Testis (tissue), 3 donors: ENCODE measurements around the gene SDR39U1. TPM values are rescaled to one million over a fixed set of nuclear protein-coding genes. Genes with fewer than 3 reads are reported as not detected.

ENCODE experiments used
- DNase-seq: peaks from one replicate; pipeline ENCODE4 v3.0.0-alpha.2; 2019
- H3K27ac ChIP-seq, 2 donors: fragments of 200-600 bp; sonication (generic); one replicate each; pipeline ENCODE4 v1.5.1; 2019
- H3K27me3 ChIP-seq: fragments of 200-600 bp; sonication (generic); one replicate; pipeline ENCODE4 v1.5.1; 2019
- H3K36me3 ChIP-seq: fragments of 200-600 bp; sonication (generic); one replicate; pipeline ENCODE4 v1.5.1; 2017; ENCODE audit warnings: low read depth; ENCODE audit errors: missing control alignments
- H3K4me1 ChIP-seq: fragments of 200-600 bp; sonication (generic); one replicate; pipeline ENCODE4 v1.5.1; 2019
- H3K4me3 ChIP-seq, 2 donors: fragments of 200-600 bp; sonication (generic); one replicate each; pipeline ENCODE4 v1.5.1; 2017 to 2019
- H3K9me3 ChIP-seq: fragments of 200-600 bp; sonication (generic); one replicate; pipeline ENCODE4 v1.5.1; 2017
- CTCF ChIP-seq, 3 experiments: fragments of 450-650 bp in 2 of 3; fragments of 200-600 bp in 1 of 3; sonication (generic) in 1 of 3; IDR thresholded peaks; one replicate each; pipeline ENCODE4 v1.5.1; 2016 to 2019; ENCODE audit warnings: antibody characterized with exemption in 3 of 3, mild to moderate bottlenecking in 2 of 3, moderate library complexity in 1 of 3
- POLR2A ChIP-seq: fragments of 450-650 bp; IDR thresholded peaks from one replicate; pipeline ENCODE4 v1.6.1; 2017; ENCODE audit warnings: antibody characterized with exemption, mild to moderate bottlenecking, moderate library complexity
- WGBS, 2 donors: methylation state at CpG; one replicate each; pipeline ENCODE4 v1.1.5; 2018; 5-methylcytosine and 5-hydroxymethylcytosine counted together
- intact Hi-C: fragments of 100-400 bp; cut with DNase I; formaldehyde crosslinking; loops from one replicate; pipeline ENCODE4 v1.15.1; 2023; ENCODE audit warnings: low total_unique reads
- polyA plus RNA-seq: library from polyadenylated mRNA; stranded (reverse); fragments of 350-450 nt; fragmentation: Illumina TruSeq; extraction: RNeasy Lipid Tissue Mini Kit (QIAGEN cat#74804); gene quantifications from one replicate; pipeline ENCODE4 v1.2.3, GENCODE V29; 2014; ENCODE audit warnings: low read depth, low replicate concordance; ENCODE audit not compliant: insufficient read depth
- total RNA-seq, 2 donors: library from RNA; depleted of rRNA; stranded (reverse); fragments of >200 nt; gene quantifications; one replicate each; pipeline ENCODE4 v1.2.3, GENCODE V29; 2016

The SDR39U1 gene
- total and polyA plus RNA-seq, 3 donors from 2014 or later: 76.6 to 86.1 (median 76.7) TPM

GRCh38 chr14:24426912-24427536 is 15.6 kb downstream of the SDR39U1 start:
- H3K4me1 ChIP-seq: peaks cover 24% of the 10 kb centered on the region
- H3K4me3 ChIP-seq: no peak overlapping the region
- no peak overlapping the region for H3K27ac ChIP-seq
- TF ChIP-seq POLR2A (no peak), CTCF (IDR thresholded peaks at IDR 0.05) (no peak)
- 81 to 89% methylated on average over 8 of the region's 8 CpGs for WGBS, 2 donors
- H3K9me3 ChIP-seq: no peaks in the 10 kb centered on the region
- intact Hi-C loops: no loop called here
- no peak for DNase-seq
- no peaks in the 10 kb centered on the region for H3K27me3 ChIP-seq
- no peaks in the 10 kb centered on the region for H3K36me3 ChIP-seq

GRCh38 chr14:24426150-24426911 is 16.2 kb downstream of the SDR39U1 start:
- Histone ChIP-seq H3K9me3 (no peaks in the 10 kb centered on the region), H3K36me3 (no peaks in the 10 kb centered on the region), H3K27me3 (no peaks in the 10 kb centered on the region), H3K4me3 (no peak overlapping the region), H3K27ac (peak overlapping the region in 1 of 2 donors; percentile 51), H3K4me1 (peaks cover 17% of the 10 kb centered on the region)
- intact Hi-C loops: no loop called here
- WGBS, 2 donors: 82 to 90% methylated on average over 2 of the region's 2 CpGs
- no peak for TF ChIP-seq CTCF (IDR thresholded peaks at IDR 0.05)
- TF ChIP-seq POLR2A: no peak
- DNase-seq: no peak

- intact Hi-C loops: no loop called here
Observed at GRCh38 chr14:24425704-24426103, 16.9 kb downstream of the SDR39U1 start.

GRCh38 chr14:24422694-24423601 is 19.6 kb downstream of the SDR39U1 start:
- intact Hi-C loops: no loop called here
- Histone ChIP-seq H3K27ac (no peak overlapping the region), H3K4me3 (no peak overlapping the region), H3K27me3 (no peaks in the 10 kb centered on the region), H3K36me3 (no peaks in the 10 kb centered on the region), H3K4me1 (peaks cover 8% of the 10 kb centered on the region), H3K9me3 (no peaks in the 10 kb centered on the region)
- no peak for DNase-seq
- TF ChIP-seq CTCF (IDR thresholded peaks at IDR 0.05) (no peak), POLR2A (no peak)
- WGBS, 2 donors: 80 to 83% methylated on average over 12 of the region's 12 CpGs

More at GRCh38 chr14:24425704-24426103, 16.9 kb downstream of the SDR39U1 start:
- DNase-seq: no peak
- Histone ChIP-seq H3K9me3 (no peaks in the 10 kb centered on the region), H3K36me3 (no peaks in the 10 kb centered on the region), H3K4me1 (peaks cover 12% of the 10 kb centered on the region), H3K27me3 (no peaks in the 10 kb centered on the region), H3K27ac (peak overlapping the region in 1 of 2 donors; percentile 51), H3K4me3 (no peak overlapping the region)
- 30% methylated on average over 3 of the region's 3 CpGs for WGBS, 2 donors
- TF ChIP-seq POLR2A (no peak), CTCF (IDR thresholded peaks at IDR 0.05) (no peak)
